GM19240 (cell line): ENCODE measurements around the gene SLC6A15.

Experiments
- DNase-seq: peaks from one replicate; pipeline ENCODE4 v3.0.0; 2011; ENCODE audit warnings: low spot score; ENCODE audit not compliant: insufficient read length

Gene SLC6A15

GRCh38 chr12:84874825-84875139 lies 37.8 kb downstream of the SLC6A15 start:
- DNase-seq, result no peak

- DNase-seq, result no peak
Measured at GRCh38 chr12:84874125-84874824, 38.3 kb downstream of the SLC6A15 start.

GRCh38 chr12:84862186-84862585 lies 50.4 kb downstream of the SLC6A15 start:
- no peak for DNase-seq

- DNase-seq, result no peak
Measured at GRCh38 chr12:84860718-84861117, 51.9 kb downstream of the SLC6A15 start.

GRCh38 chr12:84858796-84859195 lies 53.8 kb downstream of the SLC6A15 start:
- no peak for DNase-seq

- no peak for DNase-seq
Measured at GRCh38 chr12:84857525-84858208, 54.9 kb downstream of the SLC6A15 start.

- no peak for DNase-seq
Measured at GRCh38 chr12:84856156-84856900, 56.3 kb downstream of the SLC6A15 start.

GRCh38 chr12:84843593-84844144 lies 68.9 kb downstream of the SLC6A15 start:
- no peak for DNase-seq

- DNase-seq, result no peak
Measured at GRCh38 chr12:84842406-84843013, 70.1 kb downstream of the SLC6A15 start.

GRCh38 chr12:84841591-84841990 lies 71.0 kb downstream of the SLC6A15 start:
- no peak for DNase-seq

- DNase-seq, result no peak
Measured at GRCh38 chr12:84840356-84840755, 72.2 kb downstream of the SLC6A15 start.

- no peak for DNase-seq
Measured at GRCh38 chr12:84826925-84827324, 85.7 kb downstream of the SLC6A15 start.

- no peak for DNase-seq
Measured at GRCh38 chr12:84825149-84825548, 87.5 kb downstream of the SLC6A15 start.

- DNase-seq, result no peak
Measured at GRCh38 chr12:84822525-84822924, 90.1 kb downstream of the SLC6A15 start.

GRCh38 chr12:84816916-84817695 lies 95.5 kb downstream of the SLC6A15 start:
- DNase-seq, result no peak

GRCh38 chr12:84814664-84815245 lies 97.8 kb downstream of the SLC6A15 start:
- DNase-seq, result no peak

- no peak for DNase-seq
Measured at GRCh38 chr12:84813780-84814663, 98.6 kb downstream of the SLC6A15 start.

GRCh38 chr12:84811291-84811690 lies 101.3 kb downstream of the SLC6A15 start:
- DNase-seq, result no peak

- no peak for DNase-seq
Measured at GRCh38 chr12:84810611-84811010, 102.0 kb downstream of the SLC6A15 start.
